ENCODE measurements around the gene KIF16B.

Gene KIF16B

DNA sequence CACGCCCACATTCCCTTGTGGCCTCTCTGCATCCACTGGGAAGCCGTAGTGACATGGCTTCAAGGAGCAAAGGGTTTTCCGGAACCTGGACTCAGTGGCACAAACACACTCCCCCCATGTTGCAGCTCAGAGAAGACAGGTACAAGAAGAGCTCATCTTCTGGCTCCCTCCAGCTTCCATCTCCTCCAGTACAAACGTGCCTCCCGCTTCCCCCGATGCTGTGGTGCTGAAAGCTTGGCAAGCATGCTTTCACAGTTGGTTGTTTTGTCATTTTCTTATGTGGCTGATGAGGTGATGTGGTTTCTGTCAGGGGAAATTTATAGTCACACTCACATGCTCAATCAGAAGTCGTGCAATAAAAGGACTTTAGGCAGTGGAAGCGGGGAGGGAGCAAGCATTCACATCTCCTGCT, 258.5 kb downstream of the KIF16B start (continued):
- TF ChIP-seq, protein P1, sequence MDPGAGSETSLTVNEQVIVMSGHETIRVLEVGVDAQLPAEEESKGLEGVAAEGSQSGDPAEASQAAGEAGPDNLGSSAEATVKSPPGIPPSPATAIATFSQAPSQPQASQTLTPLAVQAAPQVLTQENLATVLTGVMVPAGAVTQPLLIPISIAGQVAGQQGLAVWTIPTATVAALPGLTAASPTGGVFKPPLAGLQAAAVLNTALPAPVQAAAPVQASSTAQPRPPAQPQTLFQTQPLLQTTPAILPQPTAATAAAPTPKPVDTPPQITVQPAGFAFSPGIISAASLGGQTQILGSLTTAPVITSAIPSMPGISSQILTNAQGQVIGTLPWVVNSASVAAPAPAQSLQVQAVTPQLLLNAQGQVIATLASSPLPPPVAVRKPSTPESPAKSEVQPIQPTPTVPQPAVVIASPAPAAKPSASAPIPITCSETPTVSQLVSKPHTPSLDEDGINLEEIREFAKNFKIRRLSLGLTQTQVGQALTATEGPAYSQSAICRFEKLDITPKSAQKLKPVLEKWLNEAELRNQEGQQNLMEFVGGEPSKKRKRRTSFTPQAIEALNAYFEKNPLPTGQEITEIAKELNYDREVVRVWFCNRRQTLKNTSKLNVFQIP (CRISPR knock-in tag; IDR thresholded peaks at IDR 0.05; ENCODE audit: borderline replicate concordance, low read depth), result no peak
- TF ChIP-seq ZNF565 (CRISPR knock-in tag; conservative IDR thresholded peaks at IDR 0.05; ENCODE audit: low read depth), result no peak
- no peak for TF ChIP-seq SNAI2 (CRISPR knock-in tag; IDR thresholded peaks at IDR 0.05)

DNA sequence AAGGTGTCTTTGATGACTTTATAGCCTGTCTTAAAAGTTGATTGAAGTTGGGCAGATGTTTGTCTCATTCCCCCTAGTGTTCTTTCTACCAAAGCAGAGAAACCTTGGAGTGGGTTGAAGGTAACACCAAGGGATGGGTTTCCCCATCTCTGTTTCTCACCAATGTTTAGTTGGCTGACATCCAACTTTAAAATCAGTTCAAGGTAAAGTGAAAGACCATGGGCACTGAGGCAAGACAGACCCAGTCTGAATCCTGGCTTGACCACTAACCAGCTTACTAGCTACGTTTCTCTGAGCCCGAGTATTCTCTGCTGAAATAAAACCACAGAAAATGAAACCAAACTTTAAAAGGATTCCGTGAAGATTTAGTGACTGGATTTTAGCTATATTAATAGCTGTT, 258.9 kb downstream of the KIF16B start:
- ATAC-seq, result no peak
- TF ChIP-seq, protein P2, sequence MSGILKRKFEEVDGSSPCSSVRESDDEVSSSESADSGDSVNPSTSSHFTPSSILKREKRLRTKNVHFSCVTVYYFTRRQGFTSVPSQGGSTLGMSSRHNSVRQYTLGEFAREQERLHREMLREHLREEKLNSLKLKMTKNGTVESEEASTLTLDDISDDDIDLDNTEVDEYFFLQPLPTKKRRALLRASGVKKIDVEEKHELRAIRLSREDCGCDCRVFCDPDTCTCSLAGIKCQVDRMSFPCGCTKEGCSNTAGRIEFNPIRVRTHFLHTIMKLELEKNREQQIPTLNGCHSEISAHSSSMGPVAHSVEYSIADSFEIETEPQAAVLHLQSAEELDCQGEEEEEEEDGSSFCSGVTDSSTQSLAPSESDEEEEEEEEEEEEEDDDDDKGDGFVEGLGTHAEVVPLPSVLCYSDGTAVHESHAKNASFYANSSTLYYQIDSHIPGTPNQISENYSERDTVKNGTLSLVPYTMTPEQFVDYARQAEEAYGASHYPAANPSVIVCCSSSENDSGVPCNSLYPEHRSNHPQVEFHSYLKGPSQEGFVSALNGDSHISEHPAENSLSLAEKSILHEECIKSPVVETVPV (CRISPR knock-in tag; IDR thresholded peaks at IDR 0.05), result no peak
- no peak for TF ChIP-seq ESRRG (CRISPR knock-in tag; IDR thresholded peaks at IDR 0.05)
- TF ChIP-seq TOX (CRISPR knock-in tag; IDR thresholded peaks at IDR 0.05; ENCODE audit: borderline replicate concordance), result no peak
- TF ChIP-seq ISL1 (CRISPR knock-in tag; IDR thresholded peaks at IDR 0.05), result no peak
- TF ChIP-seq RARB (CRISPR knock-in tag; IDR thresholded peaks at IDR 0.05), result no peak
- TF ChIP-seq ZC3H10 (CRISPR knock-in tag; IDR thresholded peaks at IDR 0.05), result no peak
- no peak for TF ChIP-seq OSR1 (CRISPR knock-in tag; IDR thresholded peaks at IDR 0.05)
- TF ChIP-seq, protein P1 (CRISPR knock-in tag; IDR thresholded peaks at IDR 0.05; ENCODE audit: borderline replicate concordance, low read depth), result no peak
- TF ChIP-seq ZNF8 (CRISPR knock-in tag; IDR thresholded peaks at IDR 0.05), result no peak

DNA sequence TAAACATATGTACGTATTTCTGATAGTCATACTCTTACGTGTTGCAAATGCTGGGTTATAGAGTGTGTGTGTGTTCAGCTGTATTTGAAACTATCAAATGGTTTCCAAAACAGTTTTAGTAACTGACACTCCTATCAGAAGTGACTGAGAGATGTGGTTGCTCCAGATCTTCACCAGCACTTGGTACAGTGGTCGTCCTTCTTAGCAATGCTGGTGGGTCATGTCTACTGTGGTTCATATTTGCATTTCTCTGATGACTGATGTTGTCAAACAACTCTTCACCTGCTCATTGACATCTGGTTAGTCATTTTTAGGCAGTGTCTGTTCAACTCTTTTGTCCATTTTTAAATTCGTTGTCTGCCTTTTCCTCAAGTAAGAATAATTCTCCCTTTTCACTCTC, 259.3 kb downstream of the KIF16B start:
- no peak for ATAC-seq
- TF ChIP-seq GLIS3 (CRISPR knock-in tag; IDR thresholded peaks at IDR 0.05) (no peak), ESRRG (CRISPR knock-in tag; IDR thresholded peaks at IDR 0.05) (no peak), ZNF565 (CRISPR knock-in tag; conservative IDR thresholded peaks at IDR 0.05; ENCODE audit: low read depth) (no peak), ZFP30 (CRISPR knock-in tag; IDR thresholded peaks at IDR 0.05) (no peak), ZC3H10 (CRISPR knock-in tag; IDR thresholded peaks at IDR 0.05) (no peak), SNAI2 (CRISPR knock-in tag; IDR thresholded peaks at IDR 0.05) (no peak), ZNF70 (CRISPR knock-in tag; IDR thresholded peaks at IDR 0.05) (no peak)
- TF ChIP-seq, protein P2 (CRISPR knock-in tag; IDR thresholded peaks at IDR 0.05), result no peak
- TF ChIP-seq, protein P3, sequence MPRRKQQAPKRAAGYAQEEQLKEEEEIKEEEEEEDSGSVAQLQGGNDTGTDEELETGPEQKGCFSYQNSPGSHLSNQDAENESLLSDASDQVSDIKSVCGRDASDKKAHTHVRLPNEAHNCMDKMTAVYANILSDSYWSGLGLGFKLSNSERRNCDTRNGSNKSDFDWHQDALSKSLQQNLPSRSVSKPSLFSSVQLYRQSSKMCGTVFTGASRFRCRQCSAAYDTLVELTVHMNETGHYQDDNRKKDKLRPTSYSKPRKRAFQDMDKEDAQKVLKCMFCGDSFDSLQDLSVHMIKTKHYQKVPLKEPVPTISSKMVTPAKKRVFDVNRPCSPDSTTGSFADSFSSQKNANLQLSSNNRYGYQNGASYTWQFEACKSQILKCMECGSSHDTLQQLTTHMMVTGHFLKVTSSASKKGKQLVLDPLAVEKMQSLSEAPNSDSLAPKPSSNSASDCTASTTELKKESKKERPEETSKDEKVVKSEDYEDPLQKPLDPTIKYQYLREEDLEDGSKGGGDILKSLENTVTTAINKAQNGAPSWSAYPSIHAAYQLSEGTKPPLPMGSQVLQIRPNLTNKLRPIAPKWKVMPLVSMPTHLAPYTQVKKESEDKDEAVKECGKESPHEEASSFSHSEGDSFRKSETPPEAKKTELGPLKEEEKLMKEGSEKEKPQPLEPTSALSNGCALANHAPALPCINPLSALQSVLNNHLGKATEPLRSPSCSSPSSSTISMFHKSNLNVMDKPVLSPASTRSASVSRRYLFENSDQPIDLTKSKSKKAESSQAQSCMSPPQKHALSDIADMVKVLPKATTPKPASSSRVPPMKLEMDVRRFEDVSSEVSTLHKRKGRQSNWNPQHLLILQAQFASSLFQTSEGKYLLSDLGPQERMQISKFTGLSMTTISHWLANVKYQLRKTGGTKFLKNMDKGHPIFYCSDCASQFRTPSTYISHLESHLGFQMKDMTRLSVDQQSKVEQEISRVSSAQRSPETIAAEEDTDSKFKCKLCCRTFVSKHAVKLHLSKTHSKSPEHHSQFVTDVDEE (CRISPR knock-in tag; IDR thresholded peaks at IDR 0.05), result no peak
- TF ChIP-seq, protein P1 (CRISPR knock-in tag; IDR thresholded peaks at IDR 0.05; ENCODE audit: borderline replicate concordance, low read depth), result no peak
- TF ChIP-seq, protein P4, sequence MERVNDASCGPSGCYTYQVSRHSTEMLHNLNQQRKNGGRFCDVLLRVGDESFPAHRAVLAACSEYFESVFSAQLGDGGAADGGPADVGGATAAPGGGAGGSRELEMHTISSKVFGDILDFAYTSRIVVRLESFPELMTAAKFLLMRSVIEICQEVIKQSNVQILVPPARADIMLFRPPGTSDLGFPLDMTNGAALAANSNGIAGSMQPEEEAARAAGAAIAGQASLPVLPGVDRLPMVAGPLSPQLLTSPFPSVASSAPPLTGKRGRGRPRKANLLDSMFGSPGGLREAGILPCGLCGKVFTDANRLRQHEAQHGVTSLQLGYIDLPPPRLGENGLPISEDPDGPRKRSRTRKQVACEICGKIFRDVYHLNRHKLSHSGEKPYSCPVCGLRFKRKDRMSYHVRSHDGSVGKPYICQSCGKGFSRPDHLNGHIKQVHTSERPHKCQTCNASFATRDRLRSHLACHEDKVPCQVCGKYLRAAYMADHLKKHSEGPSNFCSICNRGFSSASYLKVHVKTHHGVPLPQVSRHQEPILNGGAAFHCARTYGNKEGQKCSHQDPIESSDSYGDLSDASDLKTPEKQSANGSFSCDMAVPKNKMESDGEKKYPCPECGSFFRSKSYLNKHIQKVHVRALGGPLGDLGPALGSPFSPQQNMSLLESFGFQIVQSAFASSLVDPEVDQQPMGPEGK (CRISPR knock-in tag; IDR thresholded peaks at IDR 0.05; ENCODE audit: borderline replicate concordance), result no peak

Measured in SK-N-SH treated with all-trans-retinoic acid at 6 μM for 48 hours (cell line).